ENCODE results near the gene ZNF135.
A peak's percentile ranks its signal among the peaks of the same experiment; 100 is the strongest.

ZNF135 gene

GRCh38 chr19:58022283-58022660 lies 36.8 kb upstream of the ZNF135 start:
- TF ChIP-seq ZFX (IDR thresholded peaks at IDR 0.05): no peak
- peak; percentile 31 for TF ChIP-seq CTCF (conservative IDR thresholded peaks at IDR 0.05)
- no peak overlapping the region for H3K27ac ChIP-seq

GRCh38 chr19:58024661-58025060 lies 34.4 kb upstream of the ZNF135 start:
- no peak for TF ChIP-seq ZFX (IDR thresholded peaks at IDR 0.05)
- no peak for TF ChIP-seq CTCF (conservative IDR thresholded peaks at IDR 0.05)
- H3K27ac ChIP-seq: no peak overlapping the region

- H3K27ac ChIP-seq: no peak within 1 kb of the TSS
- TF ChIP-seq CTCF (conservative IDR thresholded peaks at IDR 0.05): no peak
- TF ChIP-seq ZFX (IDR thresholded peaks at IDR 0.05): no peak
Observed at GRCh38 chr19:58033741-58034476, 25.2 kb upstream of the ZNF135 start, which contains the start of gene ZSCAN1. TSS of gene ZSCAN1 (plus strand) at chr19:58034025. CDS start at chr19:58037837, 3,812 bp downstream.

- H3K27ac ChIP-seq: no peak overlapping the region
- TF ChIP-seq ZFX (IDR thresholded peaks at IDR 0.05) (no peak), CTCF (conservative IDR thresholded peaks at IDR 0.05) (no peak)
Observed at GRCh38 chr19:58034477-58034793, 24.6 kb upstream of the ZNF135 start.

- no peak for TF ChIP-seq CTCF (conservative IDR thresholded peaks at IDR 0.05)
- TF ChIP-seq ZFX (IDR thresholded peaks at IDR 0.05): no peak
- no peak overlapping the region for H3K27ac ChIP-seq
Observed at GRCh38 chr19:58035863-58036262, 23.2 kb upstream of the ZNF135 start.

- TF ChIP-seq ZFX (IDR thresholded peaks at IDR 0.05): no peak
- no peak overlapping the region for H3K27ac ChIP-seq
Observed at GRCh38 chr19:58037927-58038687, 21.0 kb upstream of the ZNF135 start.

- TF ChIP-seq CTCF (conservative IDR thresholded peaks at IDR 0.05) (no peak), ZFX (IDR thresholded peaks at IDR 0.05) (no peak)
- no peak overlapping the region for H3K27ac ChIP-seq
Observed at GRCh38 chr19:58038688-58039204, 20.3 kb upstream of the ZNF135 start.
